Breast epithelium (tissue), 4 donors: ENCODE data around the gene AFP. TPM values are rescaled to one million over a fixed set of nuclear protein-coding genes. Genes with fewer than 3 reads are reported as not detected.
A peak's percentile ranks its signal among the peaks of the same experiment; 100 is the strongest.

Source experiments
- DNase-seq, 2 donors: peaks; one replicate each; pipeline ENCODE4 v3.0.0-alpha.2; 2019; ENCODE audit warnings: low spot score in 2 of 2
- H3K27ac ChIP-seq, 2 donors: fragments of 200-600 bp; sonication (generic) in 1 of 2; one replicate each; pipeline ENCODE4 v1.5.1; 2016 to 2019; ENCODE audit warnings: mild to moderate bottlenecking in 1 of 2
- H3K27me3 ChIP-seq, 2 donors: fragments of 200-600 bp; sonication (generic) in 1 of 2; one replicate each; pipeline versions ENCODE4 v1.5.1 to v1.6.0; 2017 to 2019; ENCODE audit warnings: control low read depth in 1 of 2, mild to moderate bottlenecking in 1 of 2
- H3K36me3 ChIP-seq: fragments of 200-600 bp; one replicate; pipeline ENCODE4 v1.5.1; 2019
- H3K4me1 ChIP-seq, 2 donors: fragments of 200-600 bp; sonication (generic); one replicate each; pipeline ENCODE4 v1.5.1; 2016 to 2019; ENCODE audit warnings: control low read depth in 1 of 2
- H3K4me3 ChIP-seq, 3 donors: fragments of 200-600 bp; sonication (generic); 1 replicate in 2 of 3; 2 replicates in 1 of 3; pipeline ENCODE4 v1.5.1; 2016 to 2019; ENCODE audit warnings: mild to moderate bottlenecking in 3 of 3, moderate library complexity in 2 of 3
- H3K9me3 ChIP-seq, 2 donors: fragments of 200-600 bp; sonication (generic) in 1 of 2; one replicate each; pipeline ENCODE4 v1.5.1; 2016 to 2019; ENCODE audit warnings: control low read depth in 1 of 2
- POLR2A ChIP-seq: fragments of 450-650 bp; IDR thresholded peaks from one replicate; pipeline ENCODE4 v1.6.1; 2016; ENCODE audit warnings: antibody characterized with exemption, mild to moderate bottlenecking, moderate library complexity
- POLR2AphosphoS5 ChIP-seq, 3 donors: sonication (generic); formaldehyde crosslinking; IDR thresholded peaks; one replicate each; pipeline ENCODE4 v1.6.1; 2017; ENCODE audit warnings: antibody characterized with exemption in 3 of 3
- intact Hi-C: fragments of 100-400 bp; cut with DNase I; formaldehyde crosslinking; loops from one replicate; pipeline ENCODE4 v1.15.1; 2023; ENCODE audit warnings: low total_unique reads
- total RNA-seq, 3 donors: library from RNA; depleted of rRNA; stranded (reverse); fragments of >200 nt; gene quantifications; one replicate each; pipeline ENCODE4 v1.1.0, GENCODE V29; 2016
- TF ChIP-seq, protein P1 (sequence below), 3 donors: fragments of 450-650 bp; IDR thresholded peaks; one replicate each; pipeline ENCODE4 v1.5.1; 2016 to 2017; ENCODE audit warnings: antibody characterized with exemption in 3 of 3, mild to moderate bottlenecking in 3 of 3, moderate library complexity in 3 of 3

Gene AFP
- total RNA-seq, 3 donors from 2014 or later = 3.2 TPM; not detected in 2

DNA sequence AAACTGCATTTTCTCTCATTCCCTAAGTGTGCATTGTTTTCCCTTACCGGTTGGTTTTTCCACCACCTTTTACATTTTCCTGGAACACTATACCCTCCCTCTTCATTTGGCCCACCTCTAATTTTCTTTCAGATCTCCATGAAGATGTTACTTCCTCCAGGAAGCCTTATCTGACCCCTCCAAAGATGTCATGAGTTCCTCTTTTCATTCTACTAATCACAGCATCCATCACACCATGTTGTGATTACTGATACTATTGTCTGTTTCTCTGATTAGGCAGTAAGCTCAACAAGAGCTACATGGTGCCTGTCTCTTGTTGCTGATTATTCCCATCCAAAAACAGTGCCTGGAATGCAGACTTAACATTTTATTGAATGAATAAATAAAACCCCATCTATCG is 2.9 kb upstream of the AFP start:
- intact Hi-C loops = no loop called here

DNA sequence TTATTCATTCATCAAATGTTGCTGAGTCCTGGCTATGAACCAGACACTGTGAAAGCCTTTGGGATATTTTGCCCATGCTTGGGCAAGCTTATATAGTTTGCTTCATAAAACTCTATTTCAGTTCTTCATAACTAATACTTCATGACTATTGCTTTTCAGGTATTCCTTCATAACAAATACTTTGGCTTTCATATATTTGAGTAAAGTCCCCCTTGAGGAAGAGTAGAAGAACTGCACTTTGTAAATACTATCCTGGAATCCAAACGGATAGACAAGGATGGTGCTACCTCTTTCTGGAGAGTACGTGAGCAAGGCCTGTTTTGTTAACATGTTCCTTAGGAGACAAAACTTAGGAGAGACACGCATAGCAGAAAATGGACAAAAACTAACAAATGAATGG is 1.7 kb upstream of the AFP start:
- no peak overlapping the region for H3K4me3 ChIP-seq
- H3K36me3 ChIP-seq = no peaks in the 10 kb centered on the region
- H3K4me1 ChIP-seq = no peaks in the 10 kb centered on the region
- intact Hi-C loops = no loop called here
- H3K27me3 ChIP-seq = no peaks in the 10 kb centered on the region
- H3K27ac ChIP-seq = no peak overlapping the region
- TF ChIP-seq POLR2AphosphoS5 (IDR thresholded peaks at IDR 0.05) = no peak
- TF ChIP-seq, protein P1, sequence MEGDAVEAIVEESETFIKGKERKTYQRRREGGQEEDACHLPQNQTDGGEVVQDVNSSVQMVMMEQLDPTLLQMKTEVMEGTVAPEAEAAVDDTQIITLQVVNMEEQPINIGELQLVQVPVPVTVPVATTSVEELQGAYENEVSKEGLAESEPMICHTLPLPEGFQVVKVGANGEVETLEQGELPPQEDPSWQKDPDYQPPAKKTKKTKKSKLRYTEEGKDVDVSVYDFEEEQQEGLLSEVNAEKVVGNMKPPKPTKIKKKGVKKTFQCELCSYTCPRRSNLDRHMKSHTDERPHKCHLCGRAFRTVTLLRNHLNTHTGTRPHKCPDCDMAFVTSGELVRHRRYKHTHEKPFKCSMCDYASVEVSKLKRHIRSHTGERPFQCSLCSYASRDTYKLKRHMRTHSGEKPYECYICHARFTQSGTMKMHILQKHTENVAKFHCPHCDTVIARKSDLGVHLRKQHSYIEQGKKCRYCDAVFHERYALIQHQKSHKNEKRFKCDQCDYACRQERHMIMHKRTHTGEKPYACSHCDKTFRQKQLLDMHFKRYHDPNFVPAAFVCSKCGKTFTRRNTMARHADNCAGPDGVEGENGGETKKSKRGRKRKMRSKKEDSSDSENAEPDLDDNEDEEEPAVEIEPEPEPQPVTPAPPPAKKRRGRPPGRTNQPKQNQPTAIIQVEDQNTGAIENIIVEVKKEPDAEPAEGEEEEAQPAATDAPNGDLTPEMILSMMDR (IDR thresholded peaks at IDR 0.05) = peak in 1 of 3 donors; percentile 24
- no peak for TF ChIP-seq POLR2A
- DNase-seq = no peak
- no peaks in the 10 kb centered on the region for H3K9me3 ChIP-seq

More for the DNA sequence above, 2.9 kb upstream of the AFP start:
- Histone ChIP-seq H3K27me3 (no peaks in the 10 kb centered on the region), H3K36me3 (no peaks in the 10 kb centered on the region), H3K4me1 (no peaks in the 10 kb centered on the region), H3K4me3 (no peak overlapping the region), H3K27ac (no peak overlapping the region), H3K9me3 (no peaks in the 10 kb centered on the region)
- no peak for DNase-seq
- TF ChIP-seq, protein P1 (IDR thresholded peaks at IDR 0.05) = no peak
- TF ChIP-seq POLR2A = no peak
- no peak for TF ChIP-seq POLR2AphosphoS5 (IDR thresholded peaks at IDR 0.05)

DNA sequence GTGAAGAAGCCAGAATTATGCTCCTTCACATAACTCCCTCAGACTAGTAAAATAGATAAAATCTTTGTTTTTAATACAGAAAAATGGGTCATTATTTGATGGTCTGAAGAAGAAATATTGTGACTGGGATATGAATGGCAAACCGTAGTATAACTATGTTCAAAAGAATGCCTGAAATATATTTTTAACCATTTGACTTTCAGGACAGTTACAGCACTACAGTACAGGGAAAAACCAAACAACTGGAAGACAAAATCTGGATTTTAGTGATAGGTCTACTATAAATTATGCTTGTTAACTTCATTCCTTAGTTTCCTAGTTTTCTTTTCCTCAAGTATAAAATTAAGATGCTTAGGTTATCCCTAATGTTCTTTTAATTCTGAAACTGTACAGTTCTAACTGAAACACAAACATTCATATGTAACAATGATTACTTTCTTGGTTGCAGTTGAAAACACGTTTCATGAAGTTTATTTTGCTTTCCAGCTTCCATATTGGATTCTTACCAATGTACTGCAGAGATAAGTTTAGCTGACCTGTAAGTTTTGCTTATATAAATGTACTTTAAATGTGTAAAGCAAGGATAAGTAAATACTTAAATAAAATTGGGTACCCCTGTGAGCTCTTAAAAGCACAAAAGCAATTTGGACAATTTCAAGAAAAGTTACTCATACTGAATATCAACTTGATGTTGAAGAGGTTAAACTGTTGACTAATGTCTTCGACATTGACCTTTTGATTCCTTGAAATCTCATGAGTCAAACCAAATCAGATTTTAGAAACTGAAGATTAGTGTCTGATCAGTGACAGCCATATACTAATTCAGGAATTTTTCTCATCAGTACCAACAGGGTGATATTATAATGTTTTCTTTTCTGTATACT is 895 bp downstream of the AFP start:
- Histone ChIP-seq H3K27ac (no peak overlapping the region), H3K4me1 (no peaks in the 10 kb centered on the region), H3K36me3 (no peaks in the 10 kb centered on the region), H3K27me3 (no peaks in the 10 kb centered on the region), H3K4me3 (no peak overlapping the region), H3K9me3 (no peaks in the 10 kb centered on the region)
- DNase-seq = no peak
- intact Hi-C loops = no loop called here
- TF ChIP-seq POLR2AphosphoS5 (IDR thresholded peaks at IDR 0.05) (no peak), POLR2A (no peak)
- TF ChIP-seq, protein P1 (IDR thresholded peaks at IDR 0.05) = no peak

DNA sequence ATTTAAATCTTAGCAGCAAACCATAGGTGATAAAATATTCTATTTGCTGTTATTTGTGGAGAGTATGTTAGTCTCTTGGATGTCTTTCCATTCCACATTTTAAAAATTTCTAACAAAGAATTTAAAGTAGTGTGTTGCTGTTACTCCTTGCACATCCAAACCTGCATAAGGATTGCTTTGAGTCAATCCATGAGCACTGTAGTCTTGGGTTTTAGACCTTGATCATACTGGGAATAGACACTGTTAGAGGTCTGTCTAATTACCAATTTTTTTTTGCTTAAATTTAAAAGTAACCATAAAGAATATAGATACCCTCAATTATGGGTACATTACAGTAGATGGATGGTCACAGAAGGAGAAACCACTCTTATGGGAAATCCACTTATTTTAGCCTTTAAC is 1.5 kb downstream of the AFP start:
- Histone ChIP-seq H3K27me3 (no peaks in the 10 kb centered on the region), H3K9me3 (no peaks in the 10 kb centered on the region), H3K27ac (no peak overlapping the region), H3K36me3 (no peaks in the 10 kb centered on the region), H3K4me1 (no peaks in the 10 kb centered on the region), H3K4me3 (no peak overlapping the region)
- DNase-seq = no peak
- intact Hi-C loops = no loop called here
- TF ChIP-seq POLR2AphosphoS5 (IDR thresholded peaks at IDR 0.05) = no peak
- TF ChIP-seq, protein P1 (IDR thresholded peaks at IDR 0.05) = no peak
- TF ChIP-seq POLR2A = no peak

DNA sequence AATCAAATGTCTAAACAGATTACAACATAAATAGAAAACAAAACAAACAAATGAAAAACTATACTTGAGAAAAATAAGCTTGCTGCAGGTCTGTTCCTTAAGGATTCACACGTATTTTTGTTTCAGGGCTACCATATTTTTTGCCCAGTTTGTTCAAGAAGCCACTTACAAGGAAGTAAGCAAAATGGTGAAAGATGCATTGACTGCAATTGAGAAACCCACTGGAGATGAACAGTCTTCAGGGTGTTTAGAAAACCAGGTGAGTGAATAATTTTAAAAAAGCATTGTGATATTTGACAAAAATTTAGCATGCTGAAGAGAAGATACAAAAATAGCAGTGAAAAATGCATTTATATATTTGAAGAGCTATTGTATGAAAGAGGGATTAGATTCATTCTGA is 2.0 kb downstream of the AFP start:
- no peak for DNase-seq
- H3K4me1 ChIP-seq = no peaks in the 10 kb centered on the region
- TF ChIP-seq POLR2AphosphoS5 (IDR thresholded peaks at IDR 0.05) = no peak
- TF ChIP-seq, protein P1 (IDR thresholded peaks at IDR 0.05) = no peak
- TF ChIP-seq POLR2A = no peak
- H3K9me3 ChIP-seq = no peaks in the 10 kb centered on the region
- no peak overlapping the region for H3K4me3 ChIP-seq
- no peak overlapping the region for H3K27ac ChIP-seq
- no peaks in the 10 kb centered on the region for H3K27me3 ChIP-seq
- intact Hi-C loops = no loop called here
- no peaks in the 10 kb centered on the region for H3K36me3 ChIP-seq
